T-helper 9 cell (primary cell): Measurements from ENCODE around the gene OPALIN.

Experiments
- DNase-seq: peaks from one replicate; pipeline ENCODE4 v3.0.0-alpha.2; 2020

Gene OPALIN

DNA sequence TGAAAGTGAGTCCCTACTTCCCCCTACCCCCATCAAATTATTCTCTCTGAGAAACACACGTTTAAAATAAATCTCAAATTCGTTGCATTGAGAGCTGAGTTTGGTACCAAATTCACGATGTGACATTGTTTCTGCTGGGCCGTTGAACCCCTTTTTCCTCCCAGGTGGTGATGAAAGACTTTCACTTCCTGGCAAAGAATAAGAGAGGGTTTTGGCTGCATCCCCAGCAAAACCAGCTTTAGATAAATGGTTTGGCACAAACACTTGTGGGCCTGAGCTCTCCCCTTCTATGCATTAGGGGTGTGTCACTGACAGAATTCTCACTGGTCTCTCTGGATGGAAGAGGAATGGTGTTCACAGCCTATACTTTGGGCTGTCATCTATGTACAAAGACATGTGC lies 63.3 kb downstream of the OPALIN start:
- no peak for DNase-seq
